ENCODE measurements around the gene IGFBP6. TPM values are rescaled to one million over a fixed set of nuclear protein-coding genes. Genes with fewer than 3 reads are reported as not detected.

The IGFBP6 gene
- total RNA-seq, 3 donors from 2014 or later (not counting 1 experiment from before 2014, with no cell fraction given), result 0.61 TPM; not detected in 2

DNA sequence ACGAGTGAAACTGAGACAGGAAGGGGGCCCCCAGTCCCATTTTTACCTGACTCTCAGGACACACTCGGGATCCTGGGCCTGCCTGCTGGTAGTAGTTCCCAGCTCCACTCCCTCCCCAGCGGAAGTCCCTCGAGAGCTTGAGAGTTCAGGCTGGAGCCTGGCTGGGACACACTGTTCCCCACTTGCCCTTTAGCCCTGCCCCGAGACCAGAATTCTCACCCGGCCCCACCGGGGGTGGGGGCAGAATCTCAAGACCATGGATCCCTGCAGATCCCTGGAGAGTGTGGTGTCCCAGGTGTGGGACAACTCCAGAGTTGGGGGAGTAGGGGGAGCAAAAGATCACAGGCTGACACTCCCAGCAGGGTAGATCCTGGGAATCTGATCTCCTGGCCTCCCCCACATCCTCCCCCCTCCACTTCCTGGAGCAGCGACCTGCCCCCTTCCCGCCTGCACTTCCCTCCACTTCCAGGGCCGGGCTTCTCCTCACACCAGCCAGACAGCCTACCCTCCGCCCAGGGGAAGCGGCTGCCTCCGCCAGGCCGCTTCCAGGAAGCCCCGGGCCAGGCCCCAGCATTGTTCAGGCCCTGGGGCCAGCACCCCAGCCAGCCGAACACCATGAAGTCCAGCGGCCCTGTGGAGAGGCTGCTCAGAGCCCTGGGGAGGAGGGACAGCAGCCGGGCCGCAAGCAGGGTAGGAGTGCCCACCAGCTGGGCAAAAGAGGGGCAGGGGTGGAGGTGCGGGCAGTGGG is 47.7 kb upstream of the IGFBP6 start, which contains the start of gene TNS2:
TSS of gene TNS2 (plus strand) at position 495 of the 748 bp plus-strand sequence. CDS start at position 616, 121 bp downstream.
- Mint-ChIP-seq H3K27ac (peak within 1 kb of the TSS in 1 of 2 donors; percentile 35), H3K4me1 (peaks cover 16 to 25% of the 10 kb centered on the region in 2 donors), H3K27me3 (ENCODE audit: low read depth in 2 of 2) (peaks cover 0 to 2% of the 10 kb centered on the region in 2 donors), H3K9me3 (no peaks in the 10 kb centered on the region), H3K36me3 (no peaks in the 10 kb centered on the region), H3K4me3 (peak within 1 kb of the TSS; percentile 4)
- H3K27me3 ChIP-seq (ENCODE audit: control insufficient read depth, insufficient read depth, low read length), result no peaks in the 10 kb centered on the region
- DNase-seq, result no peak
- intact Hi-C loops (cut with micrococcal nuclease), result loop anchor here (5.0 kb wide), 1 partner anchor 42 kb away; the partner anchor contains the start of gene EIF4B
- H3K9me3 ChIP-seq (ENCODE audit: control insufficient read depth, insufficient read depth, low read length), result no peaks in the 10 kb centered on the region
- no peak within 1 kb of the TSS for H3K27ac ChIP-seq (ENCODE audit: low read length)
- ATAC-seq, result no peak
- H3K4me3 ChIP-seq (ENCODE audit: low read length), result no peak within 1 kb of the TSS
- H3K36me3 ChIP-seq (ENCODE audit: control insufficient read depth, insufficient read depth, low read length), result no peaks in the 10 kb centered on the region
- peaks cover 33% of the 10 kb centered on the region for H3K4me1 ChIP-seq (ENCODE audit: control insufficient read depth, insufficient read depth, low read length)
- 78% methylated on average over 20 of the region's 20 CpGs for WGBS (ENCODE audit: insufficient coverage)
- TF ChIP-seq, protein P1, sequence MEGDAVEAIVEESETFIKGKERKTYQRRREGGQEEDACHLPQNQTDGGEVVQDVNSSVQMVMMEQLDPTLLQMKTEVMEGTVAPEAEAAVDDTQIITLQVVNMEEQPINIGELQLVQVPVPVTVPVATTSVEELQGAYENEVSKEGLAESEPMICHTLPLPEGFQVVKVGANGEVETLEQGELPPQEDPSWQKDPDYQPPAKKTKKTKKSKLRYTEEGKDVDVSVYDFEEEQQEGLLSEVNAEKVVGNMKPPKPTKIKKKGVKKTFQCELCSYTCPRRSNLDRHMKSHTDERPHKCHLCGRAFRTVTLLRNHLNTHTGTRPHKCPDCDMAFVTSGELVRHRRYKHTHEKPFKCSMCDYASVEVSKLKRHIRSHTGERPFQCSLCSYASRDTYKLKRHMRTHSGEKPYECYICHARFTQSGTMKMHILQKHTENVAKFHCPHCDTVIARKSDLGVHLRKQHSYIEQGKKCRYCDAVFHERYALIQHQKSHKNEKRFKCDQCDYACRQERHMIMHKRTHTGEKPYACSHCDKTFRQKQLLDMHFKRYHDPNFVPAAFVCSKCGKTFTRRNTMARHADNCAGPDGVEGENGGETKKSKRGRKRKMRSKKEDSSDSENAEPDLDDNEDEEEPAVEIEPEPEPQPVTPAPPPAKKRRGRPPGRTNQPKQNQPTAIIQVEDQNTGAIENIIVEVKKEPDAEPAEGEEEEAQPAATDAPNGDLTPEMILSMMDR (IDR thresholded peaks at IDR 0.05), result no peak

DNA sequence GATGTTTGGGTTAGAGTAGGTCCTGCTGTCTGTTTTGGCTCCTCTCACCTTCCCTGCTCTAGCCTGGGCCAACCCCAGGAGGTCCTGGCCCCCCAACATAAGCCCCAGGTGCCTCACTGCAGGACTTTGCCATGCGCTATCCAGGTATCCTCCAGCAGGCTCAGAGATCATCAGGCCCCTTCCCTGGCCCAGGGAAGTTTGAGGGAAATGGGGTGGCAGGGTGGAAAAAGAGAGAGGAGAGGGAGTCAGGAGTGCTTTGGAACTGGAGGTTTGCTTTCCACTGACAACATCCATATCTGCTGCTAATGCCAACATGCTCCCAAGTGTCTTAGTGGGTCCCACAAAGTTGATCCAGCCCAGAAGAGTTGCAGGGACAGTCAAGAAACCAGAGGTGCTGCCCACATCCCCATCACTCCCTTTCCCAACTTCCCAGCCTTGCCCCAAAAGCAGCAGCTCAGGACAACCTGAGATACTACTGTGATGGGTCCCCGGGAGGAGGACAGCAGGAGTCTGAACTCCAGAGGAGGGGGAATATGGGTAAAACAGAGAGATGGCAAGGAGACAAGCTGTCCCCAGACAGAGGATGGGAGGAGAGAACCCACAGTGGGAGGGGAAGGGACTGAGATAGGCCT is 46.9 kb upstream of the IGFBP6 start:
- Histone ChIP-seq H3K4me1 (ENCODE audit: control insufficient read depth, insufficient read depth, low read length) (peaks cover 41% of the 10 kb centered on the region), H3K36me3 (ENCODE audit: control insufficient read depth, insufficient read depth, low read length) (no peaks in the 10 kb centered on the region), H3K27ac (ENCODE audit: low read length) (no peak overlapping the region), H3K9me3 (ENCODE audit: control insufficient read depth, insufficient read depth, low read length) (no peaks in the 10 kb centered on the region), H3K27me3 (ENCODE audit: control insufficient read depth, insufficient read depth, low read length) (no peaks in the 10 kb centered on the region), H3K4me3 (ENCODE audit: low read length) (no peak overlapping the region)
- Mint-ChIP-seq H3K27ac (peak overlapping the region in 1 of 2 donors; percentile 35), H3K36me3 (no peaks in the 10 kb centered on the region), H3K4me1 (peaks cover 21 to 26% of the 10 kb centered on the region in 2 donors), H3K9me3 (no peaks in the 10 kb centered on the region), H3K27me3 (ENCODE audit: low read depth in 2 of 2) (no peaks in the 10 kb centered on the region), H3K4me3 (no peak overlapping the region)
- WGBS (ENCODE audit: insufficient coverage), result 100% methylated on average over 2 of the region's 2 CpGs
- TF ChIP-seq, protein P1 (IDR thresholded peaks at IDR 0.05), result no peak
- ATAC-seq (no peak), DNase-seq (no peak)
- intact Hi-C loops (cut with micrococcal nuclease), result no loop called here

DNA sequence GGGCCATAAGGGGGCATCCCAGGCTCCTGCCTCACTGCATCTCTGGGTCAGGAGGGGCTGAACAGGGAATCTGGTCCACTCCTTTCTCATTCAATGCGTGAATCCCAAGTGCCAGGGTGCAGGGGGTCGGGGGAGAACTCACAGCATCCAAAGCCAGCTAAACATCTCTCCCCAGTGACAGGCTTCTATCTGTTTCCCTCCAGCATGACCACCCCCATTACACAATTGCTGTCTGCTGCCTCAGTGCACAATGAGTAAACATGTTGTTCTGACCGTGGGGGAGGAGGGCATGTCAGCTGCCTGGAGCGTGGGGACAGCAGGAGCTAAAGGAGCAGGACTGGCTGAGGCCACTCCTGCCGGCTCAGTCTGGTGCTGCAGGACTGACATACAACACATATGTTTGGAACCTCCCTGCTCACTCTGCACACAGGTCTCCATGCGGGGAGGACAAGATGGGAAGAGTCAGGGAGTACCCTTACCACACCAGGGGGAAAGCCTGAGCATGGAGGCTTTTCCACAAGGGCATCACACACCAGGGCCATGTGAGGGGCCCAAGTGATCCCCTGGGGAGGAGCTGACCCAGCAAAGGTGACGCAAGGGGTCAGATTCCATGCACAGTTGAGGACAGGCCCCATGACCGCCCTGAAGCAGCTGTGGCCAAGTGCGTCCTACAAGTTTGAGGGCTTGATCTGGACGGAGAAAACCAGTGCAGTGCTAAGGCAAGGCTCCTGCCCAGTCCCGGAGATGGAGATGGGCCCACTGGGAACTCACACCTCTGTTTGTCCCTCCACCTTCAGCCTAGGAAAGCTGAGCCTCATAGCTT is 46.2 kb upstream of the IGFBP6 start:
- Histone ChIP-seq H3K4me3 (ENCODE audit: low read length) (no peak overlapping the region), H3K4me1 (ENCODE audit: control insufficient read depth, insufficient read depth, low read length) (peaks cover 38% of the 10 kb centered on the region), H3K36me3 (ENCODE audit: control insufficient read depth, insufficient read depth, low read length) (no peaks in the 10 kb centered on the region), H3K9me3 (ENCODE audit: control insufficient read depth, insufficient read depth, low read length) (no peaks in the 10 kb centered on the region), H3K27me3 (ENCODE audit: control insufficient read depth, insufficient read depth, low read length) (no peaks in the 10 kb centered on the region), H3K27ac (ENCODE audit: low read length) (no peak overlapping the region)
- ATAC-seq (no peak), DNase-seq (no peak)
- peaks cover 23 to 26% of the 10 kb centered on the region in 2 donors for H3K4me1 Mint-ChIP-seq
- no peaks in the 10 kb centered on the region for H3K36me3 Mint-ChIP-seq
- intact Hi-C loops (cut with micrococcal nuclease), result no loop called here
- peak overlapping the region; percentile 47 for H3K4me3 Mint-ChIP-seq
- H3K27ac Mint-ChIP-seq, result peak overlapping the region in 1 of 2 donors; percentile 35
- no peaks in the 10 kb centered on the region for H3K27me3 Mint-ChIP-seq (ENCODE audit: low read depth in 2 of 2)
- WGBS (ENCODE audit: insufficient coverage), result 82% methylated on average over 11 of the region's 11 CpGs
- H3K9me3 Mint-ChIP-seq, result no peaks in the 10 kb centered on the region
- TF ChIP-seq, protein P1 (IDR thresholded peaks at IDR 0.05), result no peak
